Activated naive CD8-positive, alpha-beta T cell treated with anti-CD3 and anti-CD28 coated beads, Interleukin-2, amount 50 U/mL, for 24 hours (primary cell): ENCODE results near the gene SEL1L2.
"Not testable (repeated sequence)": the region's sequence is repeated elsewhere in the genome, so short reads cannot be mapped to it uniquely, and the experiment has no call there.

Experiments used
- ATAC-seq: fragments of 150-1000 bp; cut with Tn5 transposase; one replicate; pipeline ENCODE4 v1.10.0; 2021
- DNase-seq: peaks from one replicate; pipeline ENCODE4 v3.0.0; 2021
- H3K27ac Mint-ChIP-seq: one replicate; pipeline ENCODE4 v1.8.0; 2021; ENCODE audit warnings: mild to moderate bottlenecking, mixed read lengths
- H3K27me3 Mint-ChIP-seq: one replicate; pipeline ENCODE4 v1.8.0; 2021; ENCODE audit warnings: mixed read lengths
- H3K36me3 Mint-ChIP-seq: one replicate; pipeline ENCODE4 v1.8.0; 2021; ENCODE audit warnings: low read depth, mixed read lengths
- H3K4me1 Mint-ChIP-seq: one replicate; pipeline ENCODE4 v1.8.0; 2021; ENCODE audit warnings: mixed read lengths
- H3K4me3 Mint-ChIP-seq: one replicate; pipeline ENCODE4 v1.8.0; 2021; ENCODE audit warnings: mild to moderate bottlenecking, moderate library complexity, mixed read lengths
- H3K9me3 Mint-ChIP-seq: one replicate; pipeline ENCODE4 v1.8.0; 2021; ENCODE audit warnings: mixed read lengths

Gene SEL1L2, protein sequence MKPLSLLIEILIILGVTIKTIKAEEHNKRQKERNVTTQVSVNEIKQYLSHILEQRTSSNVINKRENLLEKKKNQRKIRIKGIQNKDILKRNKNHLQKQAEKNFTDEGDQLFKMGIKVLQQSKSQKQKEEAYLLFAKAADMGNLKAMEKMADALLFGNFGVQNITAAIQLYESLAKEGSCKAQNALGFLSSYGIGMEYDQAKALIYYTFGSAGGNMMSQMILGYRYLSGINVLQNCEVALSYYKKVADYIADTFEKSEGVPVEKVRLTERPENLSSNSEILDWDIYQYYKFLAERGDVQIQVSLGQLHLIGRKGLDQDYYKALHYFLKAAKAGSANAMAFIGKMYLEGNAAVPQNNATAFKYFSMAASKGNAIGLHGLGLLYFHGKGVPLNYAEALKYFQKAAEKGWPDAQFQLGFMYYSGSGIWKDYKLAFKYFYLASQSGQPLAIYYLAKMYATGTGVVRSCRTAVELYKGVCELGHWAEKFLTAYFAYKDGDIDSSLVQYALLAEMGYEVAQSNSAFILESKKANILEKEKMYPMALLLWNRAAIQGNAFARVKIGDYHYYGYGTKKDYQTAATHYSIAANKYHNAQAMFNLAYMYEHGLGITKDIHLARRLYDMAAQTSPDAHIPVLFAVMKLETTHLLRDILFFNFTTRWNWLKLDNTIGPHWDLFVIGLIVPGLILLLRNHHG

DNA sequence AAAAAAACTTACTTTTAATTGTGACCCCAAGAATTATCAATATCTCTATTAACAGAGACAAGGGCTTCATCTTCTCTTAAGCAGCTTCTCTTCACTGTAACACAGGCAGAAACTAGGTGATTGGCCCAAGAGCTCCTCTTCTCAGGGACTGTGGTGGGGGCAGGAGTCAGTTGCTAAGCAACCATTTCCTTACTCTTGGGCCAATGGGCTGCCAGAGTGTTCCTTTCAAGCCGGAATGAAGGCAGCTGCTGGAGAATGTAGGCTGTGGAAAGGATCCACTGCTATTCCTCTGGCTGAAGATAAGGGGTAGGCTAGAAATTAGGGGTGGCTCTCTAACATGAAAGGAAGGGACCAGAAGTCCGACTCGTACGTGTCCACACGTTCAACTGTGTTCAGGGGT, at the start of gene SEL1L2:
Gene SEL1L2 (minus strand): TSS at position 150 of the 400 bp plus-strand sequence. CDS start 80 bp downstream, at position 70.
- DNase-seq (no peak), ATAC-seq (no peak)
- H3K36me3 Mint-ChIP-seq = no peaks in the 10 kb centered on the region
- peaks cover 26% of the 10 kb centered on the region for H3K9me3 Mint-ChIP-seq
- peaks cover 5% of the 10 kb centered on the region for H3K27me3 Mint-ChIP-seq
- no peaks in the 10 kb centered on the region for H3K4me1 Mint-ChIP-seq
- no peak within 1 kb of the TSS for H3K4me3 Mint-ChIP-seq
- H3K27ac Mint-ChIP-seq = no peak within 1 kb of the TSS

DNA sequence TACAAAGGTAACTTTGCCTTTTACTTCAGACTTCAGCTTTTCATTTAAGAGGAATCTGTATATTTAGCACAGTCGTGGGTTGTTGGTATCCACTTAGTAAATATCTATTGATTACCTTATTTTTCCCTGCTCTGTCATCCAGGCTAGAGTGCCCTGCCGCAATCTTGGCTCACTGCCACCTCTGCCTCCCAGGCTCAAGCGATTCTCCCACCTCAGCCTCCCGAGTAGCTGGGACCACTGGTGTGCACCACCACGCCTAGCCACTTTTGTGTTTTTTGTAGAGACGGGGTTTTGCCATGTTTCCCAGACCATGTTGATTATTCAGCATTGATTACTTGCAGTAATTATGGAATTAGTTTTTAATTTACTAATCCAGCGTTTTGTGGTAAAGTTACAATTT, 46.2 kb upstream of the SEL1L2 start:
- Mint-ChIP-seq H3K27me3 (no peaks in the 10 kb centered on the region), H3K27ac (no peak overlapping the region), H3K4me1 (no peaks in the 10 kb centered on the region), H3K36me3 (no peaks in the 10 kb centered on the region), H3K9me3 (no peaks in the 10 kb centered on the region), H3K4me3 (no peak overlapping the region)
- ATAC-seq = no peak
- DNase-seq = no peak

DNA sequence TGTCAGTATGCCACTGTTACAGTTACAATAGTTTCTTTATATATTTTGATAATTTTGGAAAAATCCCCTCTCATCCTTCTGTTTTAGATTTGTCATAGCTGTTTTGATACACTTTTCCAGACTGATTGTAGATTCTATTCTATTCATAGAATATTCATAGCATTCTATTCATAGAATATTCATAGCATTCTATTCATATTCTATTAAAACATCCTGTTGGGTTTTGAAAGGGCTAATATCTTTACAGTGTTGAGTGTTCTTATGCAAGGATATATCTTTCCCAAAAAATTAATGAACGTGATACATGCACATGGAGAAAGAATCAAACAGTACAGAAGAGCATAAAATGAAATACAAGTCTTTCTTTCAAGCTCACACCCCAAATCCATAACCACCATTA, 42.9 kb upstream of the SEL1L2 start:
- Mint-ChIP-seq H3K4me3 (no peak overlapping the region), H3K36me3 (no peaks in the 10 kb centered on the region), H3K4me1 (no peaks in the 10 kb centered on the region), H3K27ac (no peak overlapping the region), H3K9me3 (no peaks in the 10 kb centered on the region), H3K27me3 (no peaks in the 10 kb centered on the region)
- no peak for DNase-seq
- no peak for ATAC-seq

DNA sequence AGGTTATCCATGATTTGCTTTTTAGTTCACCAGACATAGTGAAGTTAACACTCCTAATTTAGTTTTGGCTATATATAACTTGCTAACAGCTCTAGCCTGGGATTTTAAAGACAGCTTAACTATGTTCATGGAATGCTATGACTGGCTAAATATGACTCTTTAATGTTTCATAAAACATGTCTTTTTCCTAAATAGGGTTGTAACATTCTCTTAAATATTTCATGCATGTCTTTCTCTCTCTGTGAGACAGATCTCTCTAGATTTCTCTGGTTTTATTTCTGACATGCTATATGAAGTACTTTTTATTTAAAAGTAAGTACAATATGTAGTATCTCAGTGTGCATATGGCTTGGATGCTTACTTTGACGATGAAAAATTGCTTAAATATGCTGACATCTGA, 40.6 kb upstream of the SEL1L2 start:
- DNase-seq (no peak), ATAC-seq (no peak)
- H3K4me1 Mint-ChIP-seq = no peaks in the 10 kb centered on the region
- H3K9me3 Mint-ChIP-seq = no peaks in the 10 kb centered on the region
- no peak overlapping the region for H3K4me3 Mint-ChIP-seq
- H3K27ac Mint-ChIP-seq = no peak overlapping the region
- no peaks in the 10 kb centered on the region for H3K36me3 Mint-ChIP-seq
- H3K27me3 Mint-ChIP-seq = no peaks in the 10 kb centered on the region

DNA sequence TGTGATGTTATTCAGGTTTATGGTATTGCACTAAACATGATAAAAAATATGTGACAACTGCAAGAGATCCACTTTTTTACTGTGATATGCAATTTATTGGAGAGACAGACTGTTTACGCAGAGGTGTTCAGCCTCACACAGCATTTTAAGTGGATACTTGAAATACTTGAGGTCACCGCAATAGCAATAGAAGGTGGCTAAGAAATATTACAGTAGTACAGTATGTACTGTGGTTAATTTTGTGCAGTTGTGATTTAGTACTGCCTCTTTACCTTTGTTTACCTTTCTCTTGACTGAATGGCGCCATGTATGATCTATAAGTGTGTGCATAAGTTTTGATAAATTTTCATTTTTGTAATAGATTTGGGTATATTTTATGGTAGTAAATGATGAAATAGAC, 22.3 kb upstream of the SEL1L2 start:
- H3K9me3 Mint-ChIP-seq = peaks cover 13% of the 10 kb centered on the region
- no peaks in the 10 kb centered on the region for H3K27me3 Mint-ChIP-seq
- no peak overlapping the region for H3K4me3 Mint-ChIP-seq
- ATAC-seq = no peak
- H3K27ac Mint-ChIP-seq = no peak overlapping the region
- H3K4me1 Mint-ChIP-seq = no peaks in the 10 kb centered on the region
- H3K36me3 Mint-ChIP-seq = no peaks in the 10 kb centered on the region
- no peak for DNase-seq

DNA sequence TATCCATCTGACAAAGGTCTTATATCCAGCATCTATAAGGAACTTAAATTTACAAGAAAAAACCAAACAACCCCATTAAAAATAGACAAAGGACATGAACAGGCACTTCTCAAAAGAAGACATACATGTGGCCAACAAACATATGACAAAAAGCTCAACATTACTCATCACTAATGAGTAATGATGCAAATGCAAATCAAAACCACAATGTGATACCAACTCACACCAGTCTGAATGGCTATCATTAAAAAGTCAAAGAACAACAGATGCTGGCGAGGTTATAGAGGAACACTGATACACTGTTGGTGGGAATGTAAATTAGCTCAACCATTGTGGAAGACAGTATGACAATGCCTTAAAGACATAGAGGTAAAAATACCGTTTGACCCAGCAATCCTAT, 18.8 kb upstream of the SEL1L2 start:
- H3K36me3 Mint-ChIP-seq = no peaks in the 10 kb centered on the region
- H3K4me1 Mint-ChIP-seq = no peaks in the 10 kb centered on the region
- H3K27me3 Mint-ChIP-seq = peaks cover 2% of the 10 kb centered on the region

DNA sequence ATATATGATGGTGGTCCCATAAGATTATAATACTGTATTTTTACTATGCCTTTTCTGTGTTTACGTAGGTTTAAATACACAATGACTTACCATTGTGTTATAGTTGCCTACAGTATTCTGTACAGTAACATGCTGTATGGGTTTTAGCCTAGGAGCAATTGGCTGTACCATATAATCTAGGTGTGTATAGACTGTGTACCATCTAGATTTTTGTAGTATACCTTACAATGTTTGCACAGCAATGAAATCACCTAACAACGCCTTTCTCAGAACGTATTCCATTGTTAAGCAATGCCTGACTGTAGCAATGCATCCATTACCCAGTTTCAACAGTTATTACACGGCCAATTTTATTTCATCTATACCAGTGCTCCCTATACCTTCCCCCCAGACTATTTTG, 15.6 kb upstream of the SEL1L2 start:
- DNase-seq (no peak), ATAC-seq (no peak)
- H3K4me3 Mint-ChIP-seq = no peak overlapping the region
- no peak overlapping the region for H3K27ac Mint-ChIP-seq
- peaks cover 2% of the 10 kb centered on the region for H3K27me3 Mint-ChIP-seq
- peaks cover 15% of the 10 kb centered on the region for H3K9me3 Mint-ChIP-seq
- no peaks in the 10 kb centered on the region for H3K4me1 Mint-ChIP-seq
- H3K36me3 Mint-ChIP-seq = no peaks in the 10 kb centered on the region

More for the DNA sequence above, 18.8 kb upstream of the SEL1L2 start:
- Mint-ChIP-seq H3K9me3 (peaks cover 8% of the 10 kb centered on the region), H3K4me3 (no peak overlapping the region), H3K27ac (no peak overlapping the region)
- DNase-seq (no peak), ATAC-seq (no peak)

DNA sequence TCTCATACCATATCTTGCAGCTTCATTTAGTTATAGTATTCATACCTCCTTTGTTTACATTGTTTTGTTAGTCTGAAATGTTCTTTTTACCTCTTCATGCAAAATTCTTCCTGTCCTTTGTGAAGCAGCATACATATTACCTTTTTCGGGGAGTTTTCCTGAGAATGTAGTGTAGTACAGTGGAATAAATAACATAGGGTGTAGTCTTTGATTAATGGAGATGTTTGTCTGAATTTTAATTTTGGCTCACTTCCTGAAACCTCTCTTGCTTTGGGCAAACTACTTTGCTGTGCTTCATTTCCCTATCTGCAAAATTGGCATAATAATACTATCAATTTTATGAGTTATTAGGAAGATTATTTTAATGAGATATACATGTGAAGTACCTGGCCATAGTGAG, 10.5 kb upstream of the SEL1L2 start:
- no peak for ATAC-seq
- H3K4me1 Mint-ChIP-seq = peaks cover 3% of the 10 kb centered on the region
- H3K27ac Mint-ChIP-seq = no peak overlapping the region
- no peak for DNase-seq
- no peak overlapping the region for H3K4me3 Mint-ChIP-seq
- peaks cover 20% of the 10 kb centered on the region for H3K27me3 Mint-ChIP-seq
- peaks cover 2% of the 10 kb centered on the region for H3K36me3 Mint-ChIP-seq
- peaks cover 7% of the 10 kb centered on the region for H3K9me3 Mint-ChIP-seq

DNA sequence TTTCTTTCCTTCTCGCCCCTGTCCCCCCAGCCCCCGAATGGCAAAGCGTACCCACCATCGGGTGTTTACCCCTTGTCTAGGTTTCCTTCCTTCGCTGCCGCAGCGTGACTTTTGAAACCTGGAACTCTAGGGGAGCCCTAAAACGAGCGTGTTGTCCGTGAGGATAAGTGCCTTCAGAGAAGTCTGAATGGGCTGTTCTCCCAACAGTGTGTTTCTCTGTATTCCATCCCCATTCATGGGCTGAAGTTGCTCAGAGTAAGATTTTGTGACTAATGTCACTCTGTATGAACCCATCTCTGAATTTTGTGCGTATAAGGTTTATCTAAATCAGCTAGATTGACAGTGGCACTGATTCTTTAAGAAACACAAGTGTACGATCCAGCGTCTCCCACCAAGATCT, 5.9 kb upstream of the SEL1L2 start:
- peaks cover 25% of the 10 kb centered on the region for H3K27me3 Mint-ChIP-seq
- peaks cover 3% of the 10 kb centered on the region for H3K4me1 Mint-ChIP-seq
- no peak overlapping the region for H3K27ac Mint-ChIP-seq
- ATAC-seq (no peak), DNase-seq (no peak)
- H3K9me3 Mint-ChIP-seq = peaks cover 20% of the 10 kb centered on the region
- peak overlapping the region; percentile 53 for H3K4me3 Mint-ChIP-seq
- peaks cover 2% of the 10 kb centered on the region for H3K36me3 Mint-ChIP-seq

DNA sequence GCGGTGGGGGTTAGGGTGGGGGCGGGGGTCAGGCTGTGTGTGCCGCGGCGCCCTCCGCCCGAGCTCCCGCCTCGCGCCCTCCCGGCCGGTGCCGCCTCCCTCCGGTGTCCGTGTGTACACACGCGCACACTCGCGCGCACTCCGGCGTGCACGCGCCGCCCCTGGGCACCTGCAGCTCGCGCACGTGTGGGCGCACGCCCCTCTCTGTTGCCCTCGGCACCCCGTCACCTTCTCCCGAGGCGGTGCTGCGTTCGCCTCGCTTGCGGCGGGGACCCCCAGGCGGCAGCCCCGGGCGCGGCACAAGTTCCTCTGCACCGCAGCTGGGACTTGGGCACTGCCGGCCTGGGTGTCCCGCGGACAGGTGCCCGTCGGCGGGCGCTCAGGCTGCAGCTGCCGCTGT, 5.4 kb upstream of the SEL1L2 start:
- Mint-ChIP-seq H3K27me3 (peaks cover 25% of the 10 kb centered on the region), H3K9me3 (peaks cover 20% of the 10 kb centered on the region), H3K36me3 (peaks cover 2% of the 10 kb centered on the region), H3K4me1 (peaks cover 3% of the 10 kb centered on the region), H3K4me3 (peak overlapping the region; percentile 53), H3K27ac (no peak overlapping the region)
- ATAC-seq (no peak), DNase-seq (no peak)

DNA sequence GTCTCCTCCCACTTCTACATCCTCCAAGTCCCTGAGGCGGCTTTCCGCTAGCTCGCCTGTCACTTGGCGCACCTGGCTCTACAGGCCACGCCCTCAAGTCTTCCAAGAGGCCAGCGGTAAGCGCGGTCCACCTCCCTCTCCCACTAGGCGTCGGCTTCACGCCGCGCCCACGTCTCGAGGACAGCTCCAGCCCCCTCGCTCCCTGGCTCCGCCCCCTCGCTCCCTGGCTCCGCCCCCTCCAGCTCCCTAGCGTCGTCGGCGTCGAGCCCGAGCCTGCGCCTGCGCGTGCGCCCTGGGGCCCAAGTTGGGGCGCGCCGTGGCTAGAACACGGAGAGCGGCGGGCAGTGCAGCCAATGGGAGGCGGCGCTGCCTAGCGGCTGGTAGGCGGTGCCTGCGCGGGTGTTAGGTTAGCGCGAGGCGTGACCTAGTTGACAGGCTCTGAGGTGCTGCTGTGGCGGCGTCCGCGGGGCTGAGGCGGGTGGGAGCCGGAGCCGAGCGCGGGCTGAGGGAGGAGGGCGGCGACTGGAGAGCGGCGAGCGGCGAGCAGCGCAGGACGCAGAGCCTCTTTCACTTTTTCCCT, 4.8 kb upstream of the SEL1L2 start, which contains the start of gene MACROD2:
Gene MACROD2 (plus strand): TSS at position 431 of the 580 bp plus-strand sequence.
- ATAC-seq (peak; percentile 70), DNase-seq (peak; percentile 28)
- H3K27ac Mint-ChIP-seq = no peak within 1 kb of the TSS
- peaks cover 20% of the 10 kb centered on the region for H3K9me3 Mint-ChIP-seq
- peaks cover 2% of the 10 kb centered on the region for H3K36me3 Mint-ChIP-seq
- H3K4me1 Mint-ChIP-seq = peaks cover 3% of the 10 kb centered on the region
- peak within 1 kb of the TSS; percentile 53 for H3K4me3 Mint-ChIP-seq
- peaks cover 23% of the 10 kb centered on the region for H3K27me3 Mint-ChIP-seq

DNA sequence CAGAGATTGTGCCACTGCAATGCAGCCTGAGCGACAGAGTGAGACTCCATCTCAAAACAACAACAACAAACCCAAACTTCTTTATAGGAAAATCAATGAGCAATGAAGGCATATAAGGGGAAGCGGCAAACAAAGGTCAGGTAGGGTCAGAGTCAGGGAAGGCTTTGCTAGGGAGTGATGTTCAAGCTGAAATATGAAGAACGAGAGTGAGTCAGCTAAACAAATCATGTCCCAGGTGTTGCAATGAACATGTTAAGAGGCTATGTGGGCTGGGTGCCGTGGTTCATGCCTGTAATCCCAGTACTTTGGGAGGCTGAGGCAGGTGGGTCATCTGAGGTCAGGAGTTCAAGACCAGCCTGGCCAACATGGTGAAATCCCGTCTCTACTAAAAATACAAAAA, 1.5 kb upstream of the SEL1L2 start:
- not testable (repeated sequence) for H3K4me1 Mint-ChIP-seq, H3K4me3 Mint-ChIP-seq, H3K36me3 Mint-ChIP-seq, H3K27ac Mint-ChIP-seq, ATAC-seq, DNase-seq
- H3K27me3 Mint-ChIP-seq = peaks cover 14% of the 10 kb centered on the region
- H3K9me3 Mint-ChIP-seq = peaks cover 23% of the 10 kb centered on the region

DNA sequence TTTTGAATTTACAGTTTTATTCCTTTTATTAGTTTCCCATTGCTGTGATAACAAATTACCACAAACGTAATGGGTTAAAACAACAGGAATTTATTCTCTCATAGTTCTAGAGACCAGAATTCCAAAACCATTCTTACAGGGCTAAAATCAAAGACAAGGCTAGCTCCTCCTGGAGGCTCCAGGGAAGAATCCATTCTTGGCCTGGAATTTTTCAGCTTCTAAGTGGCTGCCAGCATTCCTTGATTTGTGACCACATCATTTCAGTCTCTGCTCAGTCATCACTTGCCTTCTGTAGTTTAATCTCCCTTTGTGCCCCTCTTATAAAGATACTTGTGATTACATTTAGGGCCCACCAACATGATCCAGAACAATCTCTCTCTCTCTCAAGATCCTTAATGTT, 897 bp upstream of the SEL1L2 start:
- DNase-seq (no peak), ATAC-seq (no peak)
- peaks cover 2% of the 10 kb centered on the region for H3K4me1 Mint-ChIP-seq
- no peak overlapping the region for H3K27ac Mint-ChIP-seq
- no peak overlapping the region for H3K4me3 Mint-ChIP-seq
- H3K9me3 Mint-ChIP-seq = peaks cover 25% of the 10 kb centered on the region
- H3K27me3 Mint-ChIP-seq = peaks cover 8% of the 10 kb centered on the region
- no peaks in the 10 kb centered on the region for H3K36me3 Mint-ChIP-seq

DNA sequence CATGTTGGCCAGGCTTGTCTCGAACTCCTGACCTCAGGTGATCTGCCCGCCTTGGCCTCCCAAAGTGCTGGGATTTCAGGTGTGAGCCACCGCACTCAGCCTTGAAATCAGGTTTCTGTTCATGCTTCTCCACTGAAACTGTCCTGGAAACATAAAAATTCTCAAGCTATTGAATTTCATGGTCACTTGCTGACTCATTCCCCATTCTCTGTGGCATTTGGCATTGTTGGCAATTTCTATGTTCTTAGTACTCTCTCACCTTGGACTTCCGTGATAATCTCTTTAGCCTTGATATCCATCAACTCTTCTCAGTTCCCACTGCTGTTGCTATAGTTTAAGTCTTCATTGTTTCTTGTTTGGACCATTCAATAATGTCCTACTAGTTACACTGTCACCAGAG, 6.2 kb downstream of the SEL1L2 start:
- Mint-ChIP-seq H3K4me3 (no peak overlapping the region), H3K36me3 (no peaks in the 10 kb centered on the region), H3K27ac (no peak overlapping the region), H3K4me1 (no peaks in the 10 kb centered on the region), H3K27me3 (no peaks in the 10 kb centered on the region), H3K9me3 (peaks cover 18% of the 10 kb centered on the region)
- DNase-seq (no peak), ATAC-seq (no peak)

DNA sequence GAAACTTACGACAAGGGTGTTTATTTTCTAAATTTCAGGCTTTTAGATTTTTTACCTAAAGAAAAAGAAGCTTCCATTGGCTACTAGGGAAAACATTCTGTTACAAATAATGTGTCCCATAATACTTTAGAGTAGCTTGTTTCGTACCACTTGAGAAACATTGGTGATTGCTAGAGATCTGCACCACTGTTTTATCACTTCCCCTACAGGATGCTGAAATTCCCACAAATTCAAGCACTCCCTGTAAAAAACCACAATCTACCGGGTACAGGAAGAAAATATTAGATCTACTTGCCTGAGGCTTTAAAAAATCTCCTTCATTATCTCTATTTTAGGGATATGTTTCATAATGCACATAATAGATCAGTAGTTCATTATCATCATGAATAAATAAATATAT, 29.9 kb downstream of the SEL1L2 start:
- Mint-ChIP-seq H3K36me3 (no peaks in the 10 kb centered on the region), H3K9me3 (no peaks in the 10 kb centered on the region), H3K27ac (no peak overlapping the region), H3K27me3 (no peaks in the 10 kb centered on the region), H3K4me1 (no peaks in the 10 kb centered on the region), H3K4me3 (no peak overlapping the region)
- ATAC-seq = no peak
- DNase-seq = no peak
